Measurements from ENCODE around the gene PRR5L.

GRCh38 chr11:36488096-36488495, 192.0 kb downstream of the PRR5L start:
- TF ChIP-seq, protein P1, sequence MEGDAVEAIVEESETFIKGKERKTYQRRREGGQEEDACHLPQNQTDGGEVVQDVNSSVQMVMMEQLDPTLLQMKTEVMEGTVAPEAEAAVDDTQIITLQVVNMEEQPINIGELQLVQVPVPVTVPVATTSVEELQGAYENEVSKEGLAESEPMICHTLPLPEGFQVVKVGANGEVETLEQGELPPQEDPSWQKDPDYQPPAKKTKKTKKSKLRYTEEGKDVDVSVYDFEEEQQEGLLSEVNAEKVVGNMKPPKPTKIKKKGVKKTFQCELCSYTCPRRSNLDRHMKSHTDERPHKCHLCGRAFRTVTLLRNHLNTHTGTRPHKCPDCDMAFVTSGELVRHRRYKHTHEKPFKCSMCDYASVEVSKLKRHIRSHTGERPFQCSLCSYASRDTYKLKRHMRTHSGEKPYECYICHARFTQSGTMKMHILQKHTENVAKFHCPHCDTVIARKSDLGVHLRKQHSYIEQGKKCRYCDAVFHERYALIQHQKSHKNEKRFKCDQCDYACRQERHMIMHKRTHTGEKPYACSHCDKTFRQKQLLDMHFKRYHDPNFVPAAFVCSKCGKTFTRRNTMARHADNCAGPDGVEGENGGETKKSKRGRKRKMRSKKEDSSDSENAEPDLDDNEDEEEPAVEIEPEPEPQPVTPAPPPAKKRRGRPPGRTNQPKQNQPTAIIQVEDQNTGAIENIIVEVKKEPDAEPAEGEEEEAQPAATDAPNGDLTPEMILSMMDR (IDR thresholded peaks at IDR 0.05), result no peak
- TF ChIP-seq EP300 (IDR thresholded peaks at IDR 0.05), result no peak

Measured in tibial nerve (tissue), 4 donors.